Mesenchymal stem cell (in vitro differentiated cells and primary cell): ENCODE data around the gene GRHL1.

Experiments used
- DNase-seq: peaks from one replicate; pipeline ENCODE4 v3.0.0-alpha.2; 2013
- H2AFZ ChIP-seq: one replicate; pipeline ENCODE4 v1.6.1; 2013; ENCODE audit warnings: low read depth, mild to moderate bottlenecking, control low read depth, inconsistent platforms, low read length, moderate library complexity
- H2AK5ac ChIP-seq: 2 replicates; pipeline ENCODE4 v1.6.1; 2013; ENCODE audit warnings: low read length, moderate library complexity, mild to moderate bottlenecking, inconsistent platforms; ENCODE audit not compliant: severe bottlenecking
- H2BK120ac ChIP-seq: one replicate; pipeline ENCODE4 v1.6.1; 2013; ENCODE audit warnings: low read depth, mild to moderate bottlenecking, inconsistent platforms, low read length, moderate library complexity
- H2BK12ac ChIP-seq, 2 experiments: one replicate each; pipeline ENCODE4 v1.6.1; 2013; ENCODE audit warnings: inconsistent platforms in 2 of 2, low read length in 2 of 2, mild to moderate bottlenecking in 2 of 2, moderate library complexity in 2 of 2, control low read depth in 1 of 2
- H2BK15ac ChIP-seq: one replicate; pipeline ENCODE4 v1.6.1; 2013; ENCODE audit warnings: mild to moderate bottlenecking, low read depth, inconsistent platforms; ENCODE audit not compliant: poor library complexity, severe bottlenecking
- H2BK5ac ChIP-seq: 2 replicates; pipeline ENCODE4 v1.6.1; 2013; ENCODE audit warnings: low read depth, mild to moderate bottlenecking, low read length, control low read depth, inconsistent platforms; ENCODE audit not compliant: poor library complexity, severe bottlenecking
- H3K14ac ChIP-seq, 2 experiments: one replicate each; pipeline ENCODE4 v1.6.1; 2013; ENCODE audit warnings: inconsistent platforms in 2 of 2, low read length in 2 of 2, control low read depth in 1 of 2, mild to moderate bottlenecking in 1 of 2, moderate library complexity in 1 of 2
- H3K18ac ChIP-seq, 2 experiments: one replicate each; pipeline ENCODE4 v1.6.1; 2013; ENCODE audit warnings: inconsistent platforms in 2 of 2, low read length in 2 of 2, control low read depth in 1 of 2, low read depth in 1 of 2, mild to moderate bottlenecking in 1 of 2
- H3K23ac ChIP-seq, 2 experiments: one replicate each; pipeline ENCODE4 v1.6.1; 2013; ENCODE audit warnings: inconsistent platforms in 2 of 2, low read length in 2 of 2, mild to moderate bottlenecking in 2 of 2, moderate library complexity in 2 of 2, control low read depth in 1 of 2
- H3K27ac ChIP-seq: 2 replicates; pipeline ENCODE4 v1.5.1; 2013; ENCODE audit warnings: mild to moderate bottlenecking, moderate library complexity, low read length, control low read depth, inconsistent platforms; ENCODE audit not compliant: poor library complexity, severe bottlenecking
- H3K27me3 ChIP-seq, 2 experiments: 2 replicates each; pipeline versions ENCODE4 v1.6.1 to v1.7.0; 2013; ENCODE audit warnings: low read length in 2 of 2, mild to moderate bottlenecking in 2 of 2, moderate library complexity in 2 of 2, control low read depth in 1 of 2, inconsistent platforms in 1 of 2; ENCODE audit not compliant: control insufficient read depth in 1 of 2, insufficient read depth in 1 of 2
- H3K36me3 ChIP-seq, 2 experiments: 2 replicates each; pipeline versions ENCODE4 v1.6.1 to v1.7.0; 2013; ENCODE audit warnings: low read length in 2 of 2, control low read depth in 1 of 2, inconsistent platforms in 1 of 2, low read depth in 1 of 2, mild to moderate bottlenecking in 1 of 2; ENCODE audit not compliant: insufficient read depth in 2 of 2, control insufficient read depth in 1 of 2
- H3K4ac ChIP-seq, 2 experiments: one replicate each; pipeline ENCODE4 v1.6.1; 2013; ENCODE audit warnings: inconsistent platforms in 2 of 2, low read length in 2 of 2, mild to moderate bottlenecking in 2 of 2, moderate library complexity in 2 of 2, control low read depth in 1 of 2, low read depth in 1 of 2
- H3K4me1 ChIP-seq: 2 replicates; pipeline ENCODE4 v1.6.1; 2013; ENCODE audit warnings: low read depth, low read length, control low read depth; ENCODE audit not compliant: control insufficient read depth, insufficient read depth
- H3K4me2 ChIP-seq: 2 replicates; pipeline ENCODE4 v1.6.1; 2013; ENCODE audit warnings: low read length, mild to moderate bottlenecking, inconsistent platforms; ENCODE audit not compliant: poor library complexity, severe bottlenecking
- H3K4me3 ChIP-seq, 2 experiments: 2 replicates each; pipeline versions ENCODE4 v1.5.1 to v1.7.0; 2013; ENCODE audit warnings: low read length in 2 of 2, mild to moderate bottlenecking in 2 of 2, control low read depth in 1 of 2, low read depth in 1 of 2; ENCODE audit not compliant: insufficient read depth in 1 of 2
- H3K79me1 ChIP-seq: replicated peaks from 2 replicates; pipeline ENCODE4 v1.6.1; 2013; ENCODE audit warnings: mild to moderate bottlenecking, control low read depth, low read length, inconsistent platforms; ENCODE audit not compliant: poor library complexity, severe bottlenecking
- H3K9ac ChIP-seq: 2 replicates; pipeline ENCODE4 v1.7.0; 2013; ENCODE audit warnings: mild to moderate bottlenecking, low read length, moderate library complexity
- H3K9me3 ChIP-seq: 2 replicates; pipeline ENCODE4 v1.7.0; 2013; ENCODE audit warnings: mild to moderate bottlenecking, low read length; ENCODE audit not compliant: control insufficient read depth
- H4K8ac ChIP-seq: one replicate; pipeline ENCODE4 v1.6.1; 2013; ENCODE audit warnings: inconsistent platforms, mild to moderate bottlenecking, low read length, moderate library complexity
- H4K91ac ChIP-seq: one replicate; pipeline ENCODE4 v1.6.1; 2013; ENCODE audit warnings: mild to moderate bottlenecking, low read length, inconsistent platforms
- WGBS: methylation state at CpG from one replicate; pipeline ENCODE4 v1.1.7; 2013; ENCODE audit warnings: mixed read lengths; 5-methylcytosine and 5-hydroxymethylcytosine counted together

The GRHL1 gene

DNA sequence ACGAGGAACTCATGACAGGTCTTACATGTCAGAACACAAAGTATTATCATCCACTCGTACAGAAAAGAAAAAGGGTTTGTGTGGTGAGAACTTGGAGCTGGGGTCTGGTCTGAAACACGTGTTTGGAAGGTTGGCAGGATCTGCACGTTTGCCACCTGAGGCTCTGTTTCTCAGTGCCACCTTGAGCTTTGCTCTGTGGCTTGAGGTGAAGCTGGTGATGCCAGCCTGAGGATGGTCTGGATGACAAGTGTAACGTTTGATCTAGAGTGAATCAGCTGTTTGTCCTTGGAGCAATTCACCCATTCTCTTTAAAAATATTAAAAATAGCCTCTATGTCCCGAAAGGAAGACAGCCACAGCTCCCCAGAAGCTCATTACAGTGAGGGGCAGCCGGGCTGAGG lies 46.4 kb downstream of the GRHL1 start:
- no peak for DNase-seq
- Histone ChIP-seq H3K23ac (no peak overlapping the region), H2AK5ac (no peak overlapping the region), H3K9me3 (no peaks in the 10 kb centered on the region), H2BK12ac (no peak overlapping the region), H3K27ac (no peak overlapping the region), H2AFZ (no peak overlapping the region), H3K4me3 (no peak overlapping the region), H3K4me1 (no peaks in the 10 kb centered on the region), H3K14ac (no peak overlapping the region), H4K8ac (no peak overlapping the region), H3K9ac (no peak overlapping the region), H3K4me2 (no peak overlapping the region), H3K18ac (no peak overlapping the region), H2BK5ac (no peak overlapping the region), H2BK15ac (no peak overlapping the region), H3K4ac (no peak overlapping the region), H3K36me3 (peaks cover 0 to 3% of the 10 kb centered on the region in 2 experiments), H3K79me1 (no peaks in the 10 kb centered on the region), H3K27me3 (no peaks in the 10 kb centered on the region), H4K91ac (no peak overlapping the region), H2BK120ac (no peak overlapping the region)
- 89% methylated on average over 7 of the region's 7 CpGs for WGBS

DNA sequence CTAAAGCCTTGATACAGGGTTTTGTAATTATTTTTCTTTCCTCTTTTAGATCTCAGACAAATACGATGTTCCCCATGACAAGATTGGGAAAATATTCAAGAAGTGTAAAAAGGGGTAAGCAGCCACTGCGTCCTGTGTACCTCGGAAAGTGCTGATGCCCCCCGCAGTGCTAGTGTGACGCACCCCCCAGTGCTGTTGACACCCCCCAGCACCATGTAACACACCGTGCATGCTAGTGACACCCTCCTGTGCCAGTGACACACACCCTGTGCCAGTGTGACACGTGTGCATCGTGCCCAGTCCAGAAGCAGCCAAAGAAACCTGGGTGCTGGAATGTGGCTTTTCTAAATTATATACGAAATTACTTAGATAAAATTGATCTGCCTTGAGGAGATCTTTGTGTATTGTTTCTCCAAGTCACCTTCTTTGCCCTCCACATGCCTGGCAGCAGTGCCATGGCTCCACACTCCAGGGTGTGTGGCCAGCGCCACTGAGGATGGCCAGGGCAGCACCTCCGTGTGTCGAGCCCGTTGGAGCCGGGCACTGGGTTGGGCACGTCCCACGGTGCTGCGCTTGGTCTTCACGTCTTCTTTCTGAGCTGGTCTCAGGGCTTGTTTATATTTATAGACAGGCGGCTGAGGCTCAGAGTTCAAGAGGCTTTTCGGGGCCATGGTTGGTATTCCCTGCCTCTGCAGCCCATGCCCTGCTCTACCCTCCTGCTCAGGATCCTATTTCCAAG lies 47.6 kb downstream of the GRHL1 start:
- Histone ChIP-seq H2AK5ac (no peak overlapping the region), H3K9me3 (no peaks in the 10 kb centered on the region), H3K23ac (no peak overlapping the region), H3K79me1 (no peaks in the 10 kb centered on the region), H3K4ac (no peak overlapping the region), H2BK5ac (no peak overlapping the region), H4K91ac (no peak overlapping the region), H3K18ac (no peak overlapping the region), H4K8ac (no peak overlapping the region), H3K27ac (no peak overlapping the region), H3K4me1 (no peaks in the 10 kb centered on the region), H3K9ac (no peak overlapping the region), H2BK120ac (no peak overlapping the region), H3K27me3 (no peaks in the 10 kb centered on the region), H3K4me2 (no peak overlapping the region), H3K36me3 (peaks cover 0 to 3% of the 10 kb centered on the region in 2 experiments), H3K4me3 (no peak overlapping the region), H2AFZ (no peak overlapping the region), H2BK15ac (no peak overlapping the region), H2BK12ac (no peak overlapping the region), H3K14ac (no peak overlapping the region)
- no peak for DNase-seq
- 93% methylated on average over 18 of the region's 20 CpGs for WGBS

DNA sequence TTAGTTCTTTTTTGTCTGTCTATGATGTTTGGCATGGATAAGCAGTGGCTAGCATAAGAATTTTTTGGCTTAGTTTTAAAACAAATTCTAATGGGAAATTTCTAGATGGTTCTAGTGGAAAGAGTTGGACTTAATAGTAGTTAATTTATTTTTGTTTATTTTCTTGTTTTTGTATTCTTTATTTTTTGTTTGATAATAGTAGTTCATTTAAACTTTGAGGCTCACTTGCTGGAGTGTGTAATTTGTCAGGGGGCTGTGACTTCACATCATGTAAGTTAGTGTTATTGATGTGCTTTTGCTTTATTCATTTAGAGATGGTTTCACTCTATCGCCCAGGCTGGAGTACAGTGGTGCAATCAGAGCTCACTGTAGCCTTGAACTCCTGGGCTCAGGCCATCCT lies 48.2 kb downstream of the GRHL1 start:
- Histone ChIP-seq H2BK15ac (no peak overlapping the region), H3K9ac (no peak overlapping the region), H3K4me3 (no peak overlapping the region), H3K23ac (no peak overlapping the region), H4K8ac (no peak overlapping the region), H3K36me3 (peaks cover 0 to 3% of the 10 kb centered on the region in 2 experiments), H3K18ac (no peak overlapping the region), H3K4ac (no peak overlapping the region), H2AK5ac (no peak overlapping the region), H2AFZ (no peak overlapping the region), H3K27me3 (no peaks in the 10 kb centered on the region), H3K79me1 (no peaks in the 10 kb centered on the region), H2BK12ac (no peak overlapping the region), H3K14ac (no peak overlapping the region), H4K91ac (no peak overlapping the region), H2BK120ac (no peak overlapping the region), H3K4me1 (no peaks in the 10 kb centered on the region), H3K4me2 (no peak overlapping the region), H3K9me3 (no peaks in the 10 kb centered on the region), H3K27ac (no peak overlapping the region), H2BK5ac (no peak overlapping the region)
- 100% methylated on average over 1 of the region's 1 CpG for WGBS
- DNase-seq, result no peak

DNA sequence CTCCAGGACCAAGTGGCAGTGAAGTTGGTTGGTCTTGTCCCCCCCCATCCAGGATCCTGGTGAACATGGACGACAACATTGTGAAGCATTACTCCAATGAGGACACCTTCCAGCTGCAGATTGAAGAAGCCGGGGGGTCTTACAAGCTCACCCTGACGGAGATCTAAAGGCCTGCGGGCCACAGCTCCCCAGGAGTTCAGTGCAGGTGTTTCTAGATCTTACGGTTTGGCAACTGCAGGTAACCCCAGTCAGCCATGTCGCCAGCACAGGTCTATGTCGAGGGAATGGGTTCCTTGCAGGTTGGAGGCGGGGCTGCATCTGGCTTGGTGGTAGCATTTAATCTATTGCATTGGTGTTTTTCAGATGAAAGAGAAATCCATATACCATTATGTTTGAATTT lies 49.0 kb downstream of the GRHL1 start:
- no peak overlapping the region for H2AK5ac ChIP-seq
- H3K36me3 ChIP-seq, result peaks cover 0 to 3% of the 10 kb centered on the region in 2 experiments
- no peak overlapping the region for H2AFZ ChIP-seq
- no peak overlapping the region for H2BK12ac ChIP-seq
- 95% methylated on average over 7 of the region's 8 CpGs for WGBS
- H3K27me3 ChIP-seq, result no peaks in the 10 kb centered on the region
- no peak overlapping the region for H2BK15ac ChIP-seq
- no peak overlapping the region for H2BK120ac ChIP-seq
- no peak overlapping the region for H3K18ac ChIP-seq
- no peak overlapping the region for H3K14ac ChIP-seq
- H2BK5ac ChIP-seq, result no peak overlapping the region
- no peak overlapping the region for H4K8ac ChIP-seq
- no peak overlapping the region for H3K4me3 ChIP-seq
- H3K23ac ChIP-seq, result no peak overlapping the region
- H3K9ac ChIP-seq, result no peak overlapping the region
- no peak overlapping the region for H3K4ac ChIP-seq
- no peaks in the 10 kb centered on the region for H3K79me1 ChIP-seq
- no peak for DNase-seq
- H4K91ac ChIP-seq, result no peak overlapping the region
- no peak overlapping the region for H3K4me2 ChIP-seq
- no peaks in the 10 kb centered on the region for H3K4me1 ChIP-seq
- H3K27ac ChIP-seq, result no peak overlapping the region
- no peaks in the 10 kb centered on the region for H3K9me3 ChIP-seq
